ENCODE results near the gene GALNT2.

Gene GALNT2

GRCh38 chr1:230108580-230108979, 41.5 kb downstream of the GALNT2 start:
- TF ChIP-seq EZH2phosphoT487 (IDR thresholded peaks at IDR 0.05; ENCODE audit: borderline replicate concordance): no peak
- TF ChIP-seq CTCF (conservative IDR thresholded peaks at IDR 0.05; ENCODE audit: low read length): no peak
- Histone ChIP-seq H3K4me3 (ENCODE audit: low read length, poor library complexity, severe bottlenecking) (no peak overlapping the region), H3K36me3 (ENCODE audit: insufficient read depth, low read length) (peaks cover 47% of the 10 kb centered on the region), H3K4me2 (ENCODE audit: low read depth, low read length, poor library complexity, severe bottlenecking) (no peak overlapping the region), H3K9ac (ENCODE audit: low read depth, low read length, poor library complexity, severe bottlenecking) (no peak overlapping the region), H3F3A (ENCODE audit: low read depth) (no peaks in the 10 kb centered on the region), H3K79me2 (ENCODE audit: insufficient read depth, low read length) (peaks cover 100% of the 10 kb centered on the region), H4K20me1 (ENCODE audit: insufficient read depth, low read length, poor library complexity, severe bottlenecking) (peaks cover 91% of the 10 kb centered on the region), H2AFZ (ENCODE audit: low read length) (no peak overlapping the region), H3K4me1 (ENCODE audit: insufficient read depth, low read length, poor library complexity, severe bottlenecking) (peaks cover 24% of the 10 kb centered on the region), H3K9me3 (ENCODE audit: insufficient read depth, low read depth, low read length) (no peaks in the 10 kb centered on the region), H3K27me3 (ENCODE audit: insufficient read depth, low read length, poor library complexity, severe bottlenecking) (no peaks in the 10 kb centered on the region), H3K9me2 (replicated peaks; ENCODE audit: low read depth, low read length) (no peaks in the 10 kb centered on the region)

- Histone ChIP-seq H3K9me2 (replicated peaks; ENCODE audit: low read depth, low read length) (no peaks in the 10 kb centered on the region), H3K4me1 (ENCODE audit: insufficient read depth, low read length, poor library complexity, severe bottlenecking) (peaks cover 19% of the 10 kb centered on the region), H3K4me2 (ENCODE audit: low read depth, low read length, poor library complexity, severe bottlenecking) (no peak overlapping the region), H4K20me1 (ENCODE audit: insufficient read depth, low read length, poor library complexity, severe bottlenecking) (peaks cover 90% of the 10 kb centered on the region), H3K36me3 (ENCODE audit: insufficient read depth, low read length) (peaks cover 52% of the 10 kb centered on the region), H2AFZ (ENCODE audit: low read length) (no peak overlapping the region), H3K4me3 (ENCODE audit: low read length, poor library complexity, severe bottlenecking) (no peak overlapping the region), H3K9me3 (ENCODE audit: insufficient read depth, low read depth, low read length) (no peaks in the 10 kb centered on the region), H3K9ac (ENCODE audit: low read depth, low read length, poor library complexity, severe bottlenecking) (no peak overlapping the region), H3F3A (ENCODE audit: low read depth) (no peaks in the 10 kb centered on the region), H3K79me2 (ENCODE audit: insufficient read depth, low read length) (peaks cover 100% of the 10 kb centered on the region), H3K27me3 (ENCODE audit: insufficient read depth, low read length, poor library complexity, severe bottlenecking) (no peaks in the 10 kb centered on the region)
- TF ChIP-seq CTCF (conservative IDR thresholded peaks at IDR 0.05; ENCODE audit: low read length) (no peak), EZH2phosphoT487 (IDR thresholded peaks at IDR 0.05; ENCODE audit: borderline replicate concordance) (no peak)
Measured at GRCh38 chr1:230109066-230109465, 42.0 kb downstream of the GALNT2 start.

DNA sequence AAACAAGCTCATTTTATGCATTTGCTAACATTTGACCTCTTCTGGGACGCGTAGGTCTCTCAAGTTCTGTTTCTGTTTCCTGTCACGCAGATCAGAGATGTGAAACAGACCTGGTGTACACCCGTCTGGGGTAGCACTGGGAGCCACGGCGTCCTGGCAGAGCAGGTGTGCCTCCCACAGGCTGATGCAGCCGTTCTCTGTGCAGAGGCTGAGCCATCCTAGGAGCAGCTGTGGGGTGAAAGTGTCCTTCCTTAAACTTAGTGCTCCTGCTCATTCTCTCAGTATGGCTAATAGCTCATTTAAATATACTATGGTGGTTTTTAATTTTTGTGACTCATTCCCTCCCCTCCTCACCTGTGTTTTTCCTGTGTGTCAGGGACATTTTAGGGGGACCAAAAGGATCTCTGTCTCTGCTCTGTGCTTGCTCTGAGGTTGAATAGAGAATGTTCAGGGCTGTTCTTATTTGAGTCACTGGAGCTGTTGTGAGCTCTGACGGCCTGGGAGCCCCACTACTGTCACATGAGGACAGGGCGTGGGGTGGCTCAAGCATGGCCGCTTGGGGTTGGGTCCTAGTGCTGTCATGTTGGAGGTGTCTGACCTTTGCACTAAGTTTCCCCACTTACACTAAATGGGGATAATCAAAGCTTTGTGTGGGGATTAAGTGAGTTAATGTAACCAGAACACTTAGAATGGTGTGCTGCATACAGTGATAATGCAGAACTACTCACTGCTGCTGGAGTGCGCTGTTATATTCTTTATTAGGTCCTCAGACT, 43.0 kb downstream of the GALNT2 start:
- H3K4me3 ChIP-seq (ENCODE audit: low read length, poor library complexity, severe bottlenecking): no peak overlapping the region
- TF ChIP-seq CTCF (conservative IDR thresholded peaks at IDR 0.05; ENCODE audit: low read length) (no peak), EZH2phosphoT487 (IDR thresholded peaks at IDR 0.05; ENCODE audit: borderline replicate concordance) (no peak)
- H2AFZ ChIP-seq (ENCODE audit: low read length): no peak overlapping the region
- H3K79me2 ChIP-seq (ENCODE audit: insufficient read depth, low read length): peaks cover 100% of the 10 kb centered on the region
- H3K4me1 ChIP-seq (ENCODE audit: insufficient read depth, low read length, poor library complexity, severe bottlenecking): peaks cover 9% of the 10 kb centered on the region
- H3K9ac ChIP-seq (ENCODE audit: low read depth, low read length, poor library complexity, severe bottlenecking): no peak overlapping the region
- no peaks in the 10 kb centered on the region for H3K9me3 ChIP-seq (ENCODE audit: insufficient read depth, low read depth, low read length)
- no peak overlapping the region for H3K4me2 ChIP-seq (ENCODE audit: low read depth, low read length, poor library complexity, severe bottlenecking)
- no peaks in the 10 kb centered on the region for H3K9me2 ChIP-seq (replicated peaks; ENCODE audit: low read depth, low read length)
- no peaks in the 10 kb centered on the region for H3K27me3 ChIP-seq (ENCODE audit: insufficient read depth, low read length, poor library complexity, severe bottlenecking)
- peaks cover 62% of the 10 kb centered on the region for H3K36me3 ChIP-seq (ENCODE audit: insufficient read depth, low read length)
- peaks cover 85% of the 10 kb centered on the region for H4K20me1 ChIP-seq (ENCODE audit: insufficient read depth, low read length, poor library complexity, severe bottlenecking)
- no peaks in the 10 kb centered on the region for H3F3A ChIP-seq (ENCODE audit: low read depth)
